Stimulated activated CD4-positive, alpha-beta T cell treated with anti-CD3 and anti-CD28 coated beads, TNF-alpha, amount 100 ng/mL, for 1 hour (primary cell): ENCODE data around the gene BANK1.

Experiments
- DNase-seq, 3 donors: peaks; one replicate each; pipeline ENCODE4 v3.0.0-alpha.2; 2020; ENCODE audit warnings: low read depth in 3 of 3, low spot score in 1 of 3

Gene BANK1

DNA sequence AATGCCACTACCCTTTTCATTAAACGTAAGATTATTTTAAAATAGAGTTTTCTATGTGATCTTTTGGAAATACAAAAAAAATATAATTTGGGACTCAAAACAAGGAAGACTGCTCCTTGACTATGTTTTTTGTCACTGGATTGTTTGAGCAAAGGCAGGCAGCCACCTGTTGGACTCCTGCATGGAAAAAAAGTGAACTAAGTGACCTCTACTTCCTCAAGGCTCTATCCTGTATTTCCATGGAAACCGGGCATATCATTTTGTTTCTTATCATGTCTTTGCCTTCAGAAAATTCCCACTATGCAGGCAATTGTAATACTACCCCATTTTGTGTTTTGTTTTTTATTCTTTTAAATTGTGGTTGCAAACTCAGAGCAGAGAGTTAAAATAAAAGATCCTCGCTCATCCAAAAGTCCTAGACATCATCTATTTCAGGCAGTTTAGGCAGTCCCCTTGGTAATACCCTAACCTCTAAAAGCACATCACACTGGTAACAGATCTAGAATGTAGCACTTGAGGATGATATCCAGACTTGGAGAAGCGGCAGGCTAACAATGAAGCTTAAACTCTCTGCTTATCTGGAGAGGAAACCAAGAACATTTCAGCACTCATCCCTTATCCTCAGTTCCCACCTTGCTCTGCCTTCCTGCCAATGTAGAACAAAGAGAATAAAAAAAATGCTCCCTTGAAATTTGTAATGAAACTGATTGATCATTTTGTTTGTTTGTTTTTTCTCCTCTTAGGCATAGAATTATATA is 165.7 kb downstream of the BANK1 start:
- DNase-seq, result no peak

DNA sequence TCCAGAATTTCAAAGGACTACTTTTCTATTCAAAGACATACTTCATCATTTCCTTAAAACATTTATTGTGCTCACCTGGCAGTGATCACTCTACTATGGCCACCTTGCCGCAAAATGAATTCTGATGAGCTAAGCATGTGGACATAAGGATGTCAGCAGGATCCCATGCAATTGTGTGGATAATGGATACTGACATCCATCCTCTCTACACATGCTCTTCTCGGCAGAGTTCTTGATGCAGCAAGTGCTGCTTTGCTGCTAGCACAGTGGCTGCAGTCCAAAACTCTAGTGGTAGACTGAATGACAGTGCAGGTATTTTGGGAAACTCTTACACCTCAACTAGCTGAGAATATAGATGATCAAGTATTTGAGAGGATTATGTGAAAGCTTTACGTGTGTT is 168.0 kb downstream of the BANK1 start:
- no peak for DNase-seq

DNA sequence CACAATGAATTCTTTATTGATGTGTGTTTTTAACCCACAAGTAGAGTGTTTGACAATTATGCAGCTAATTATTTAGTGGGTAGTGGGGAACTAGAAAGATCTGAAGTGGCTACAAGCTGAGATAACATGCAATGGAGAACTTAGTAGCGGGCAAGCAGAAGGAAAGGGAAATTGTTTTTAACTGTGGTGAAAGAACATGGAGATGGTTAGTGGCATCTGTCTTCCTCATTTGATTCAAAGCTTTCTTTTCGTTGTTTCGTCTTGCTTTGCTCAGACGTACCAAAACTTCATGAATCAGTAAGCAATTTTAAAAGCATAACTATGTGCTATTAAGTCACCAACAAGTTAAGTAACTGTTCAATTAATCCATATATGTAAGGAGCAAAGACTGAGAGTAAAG is 169.9 kb downstream of the BANK1 start:
- DNase-seq, result no peak

DNA sequence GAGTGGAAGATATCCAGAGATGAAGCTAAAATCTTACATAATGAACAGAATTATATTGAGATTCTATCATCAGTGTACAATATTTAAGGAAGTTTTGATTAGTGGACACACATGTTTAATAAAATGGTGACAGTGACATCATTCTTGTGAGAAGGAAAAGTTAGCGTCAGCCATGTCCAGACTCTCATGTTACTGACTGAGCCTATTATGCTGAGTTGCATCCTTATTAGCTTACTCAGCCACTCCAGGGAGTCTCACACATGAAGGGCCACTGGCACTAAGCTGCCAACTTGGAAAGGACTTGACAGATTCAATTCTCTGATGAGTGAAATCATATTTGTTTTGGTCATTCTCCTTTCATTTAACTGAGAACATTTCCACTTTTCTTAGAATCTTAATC is 170.6 kb downstream of the BANK1 start:
- no peak for DNase-seq

DNA sequence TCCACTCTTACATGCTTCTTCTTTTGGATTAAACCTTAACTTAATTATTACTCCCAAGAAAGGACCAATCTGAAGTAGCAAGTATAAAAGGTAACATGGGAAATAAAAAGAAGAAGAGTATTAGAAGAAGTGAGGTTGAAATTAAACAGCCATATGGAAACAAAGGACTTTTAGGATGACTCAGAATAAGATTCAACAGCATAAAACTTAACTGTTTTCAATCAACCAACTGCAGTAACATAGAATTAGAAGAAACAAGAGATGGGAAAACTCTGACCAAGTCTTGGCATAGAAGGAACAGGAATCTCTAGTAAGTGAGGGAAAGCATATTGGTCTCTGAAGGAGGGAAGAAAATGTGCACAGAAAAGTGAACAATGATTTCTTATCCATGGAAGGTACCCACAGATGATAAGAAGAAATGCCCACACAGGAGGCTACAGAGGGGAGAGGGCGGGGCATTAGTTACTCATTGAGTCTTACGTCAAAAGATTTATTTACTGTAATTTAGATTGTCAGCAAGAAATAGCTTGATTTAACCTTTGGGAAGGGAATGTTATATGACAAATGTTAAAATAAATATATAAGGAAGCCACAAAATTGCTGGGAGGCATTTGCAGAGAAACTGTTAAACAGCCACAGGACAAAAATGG is 177.3 kb downstream of the BANK1 start:
- DNase-seq, result no peak

DNA sequence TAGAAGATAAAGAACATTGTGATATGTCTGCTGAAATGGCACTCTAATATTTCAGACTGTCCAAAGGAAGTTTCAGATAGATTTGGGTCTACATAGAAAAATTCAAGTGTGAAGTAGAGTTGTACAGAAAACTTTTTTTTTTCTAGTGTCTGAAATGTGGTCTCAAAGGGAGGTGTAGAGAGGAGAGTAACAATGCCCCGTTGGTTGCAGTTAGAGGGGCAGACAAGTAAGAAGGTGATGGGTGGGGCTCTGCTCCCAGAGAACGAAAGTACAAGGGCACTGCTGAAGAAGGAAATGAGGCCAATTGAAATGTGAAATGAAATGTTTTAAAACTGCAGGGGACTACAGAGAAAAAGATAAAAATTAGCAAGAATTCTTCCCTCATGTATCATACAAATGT is 177.8 kb downstream of the BANK1 start:
- no peak for DNase-seq

DNA sequence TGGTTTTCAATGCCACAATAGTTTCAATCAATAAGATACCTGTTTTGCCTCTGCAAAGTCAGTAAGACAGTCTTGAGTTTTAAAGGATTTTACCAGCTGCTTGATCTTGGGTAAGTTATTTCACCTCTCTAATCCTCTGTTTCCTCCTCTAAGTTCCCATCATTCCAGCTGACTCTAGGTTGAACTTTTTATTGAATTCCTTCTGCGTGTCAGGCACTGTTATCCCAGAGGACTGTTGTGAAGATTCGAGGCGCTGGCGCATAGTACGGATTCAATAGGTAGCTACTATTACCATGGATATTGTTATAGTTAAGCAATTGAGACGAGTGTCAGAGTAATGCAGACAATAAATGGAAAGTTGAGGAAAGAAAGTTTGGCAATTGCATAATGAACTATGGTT is 179.4 kb downstream of the BANK1 start:
- no peak for DNase-seq

DNA sequence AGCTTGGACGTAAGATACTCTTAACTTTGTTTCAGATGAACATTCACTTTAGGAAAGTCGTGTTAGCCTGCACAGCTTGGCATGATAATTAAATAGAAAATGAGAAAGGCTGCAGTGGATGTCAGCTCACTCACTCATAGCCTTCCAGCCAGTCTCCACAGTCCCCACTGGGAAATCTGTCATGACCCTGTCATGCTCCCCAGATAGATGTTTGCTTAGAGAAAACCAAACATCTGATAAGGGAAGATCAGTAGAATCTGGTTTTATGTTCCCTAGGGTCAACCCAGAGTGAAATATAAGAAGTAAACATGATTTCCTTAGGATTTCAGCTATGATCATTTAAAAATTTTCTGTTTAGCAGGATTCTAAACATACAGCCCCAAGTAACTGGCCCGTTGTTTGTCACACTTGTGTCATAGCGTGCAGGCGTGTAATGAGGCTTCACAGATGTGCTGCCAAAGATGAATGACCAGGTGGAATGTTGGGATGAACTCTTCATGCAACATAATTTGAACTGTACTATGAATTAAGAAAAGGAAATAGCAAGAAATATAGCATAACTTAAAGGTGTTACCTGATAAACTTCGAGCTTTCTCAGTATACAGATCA is 180.1 kb downstream of the BANK1 start:
- no peak for DNase-seq

DNA sequence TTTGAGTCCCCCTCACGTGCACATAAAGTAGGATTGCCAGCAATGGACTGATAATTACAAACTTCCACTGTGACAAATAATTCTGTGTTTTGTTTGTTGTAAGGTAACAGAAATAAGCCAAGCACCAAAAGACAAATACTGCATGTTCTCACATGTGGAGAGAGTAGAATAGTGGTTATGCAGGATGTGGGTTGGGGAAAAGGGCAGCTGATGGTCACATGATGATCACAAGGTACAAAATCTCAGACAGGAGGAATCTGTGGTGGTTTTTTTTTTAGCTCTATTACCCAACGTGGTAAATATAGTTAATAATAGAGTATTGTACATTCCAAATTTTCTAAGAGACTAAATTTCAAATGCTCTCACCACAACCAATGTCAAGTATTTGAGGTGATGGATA is 182.3 kb downstream of the BANK1 start:
- no peak for DNase-seq

DNA sequence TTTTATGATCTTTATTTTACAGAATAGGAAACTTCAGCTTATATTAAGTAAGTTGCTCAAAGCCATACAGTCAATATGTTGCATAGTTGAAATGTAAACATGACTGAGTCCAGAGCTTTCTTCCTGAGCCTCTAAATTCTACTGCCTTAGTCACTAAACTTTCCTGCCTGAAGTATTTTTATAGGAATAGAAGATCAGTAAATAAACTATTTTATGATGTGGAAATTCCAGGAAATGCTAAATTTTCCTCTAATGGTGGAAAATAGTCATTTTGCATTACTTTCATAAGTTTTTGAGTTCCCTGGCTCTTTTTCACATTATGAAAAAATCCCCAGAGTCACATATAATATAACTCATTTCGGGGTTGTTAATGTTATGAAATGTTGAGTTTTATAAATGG is 182.8 kb downstream of the BANK1 start:
- no peak for DNase-seq

DNA sequence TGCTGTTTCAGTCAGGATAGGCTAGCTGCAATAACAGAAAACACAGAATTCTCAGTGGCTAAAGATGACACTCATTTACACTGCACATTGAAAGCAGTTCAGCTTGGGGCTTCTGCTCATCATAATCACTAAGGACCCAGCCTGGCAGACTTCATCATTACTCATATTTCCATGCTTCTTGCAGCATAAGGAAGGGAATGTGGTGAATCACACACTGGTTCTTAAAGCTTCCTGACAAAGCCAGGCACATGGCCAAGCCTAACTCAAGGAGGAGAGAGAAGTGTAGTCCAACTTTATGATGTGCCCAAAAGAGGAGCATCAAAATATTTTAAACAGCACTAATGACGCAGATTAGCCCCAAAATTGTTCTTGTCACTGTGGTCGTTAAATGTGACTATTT is 186.5 kb downstream of the BANK1 start:
- DNase-seq, result no peak

DNA sequence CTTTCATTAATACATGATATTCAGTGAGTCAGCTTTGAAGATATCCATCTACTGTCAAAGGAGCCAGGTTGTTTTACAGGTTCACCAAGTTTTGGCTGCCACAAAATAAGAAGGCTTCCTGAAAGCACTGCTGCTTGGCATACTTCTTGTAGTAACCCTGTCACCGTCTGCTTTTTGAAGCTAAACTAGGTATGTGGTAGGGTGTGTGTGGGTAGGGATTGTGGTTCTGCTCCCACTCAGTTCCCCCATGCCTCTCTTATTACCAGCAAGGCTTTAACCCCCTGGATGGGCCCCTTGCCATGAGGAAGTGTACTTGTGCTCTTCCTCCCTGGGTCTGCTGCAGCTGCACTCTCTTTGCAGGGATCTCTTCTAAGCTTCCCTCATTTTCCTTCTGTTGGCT is 191.2 kb downstream of the BANK1 start:
- DNase-seq, result no peak

DNA sequence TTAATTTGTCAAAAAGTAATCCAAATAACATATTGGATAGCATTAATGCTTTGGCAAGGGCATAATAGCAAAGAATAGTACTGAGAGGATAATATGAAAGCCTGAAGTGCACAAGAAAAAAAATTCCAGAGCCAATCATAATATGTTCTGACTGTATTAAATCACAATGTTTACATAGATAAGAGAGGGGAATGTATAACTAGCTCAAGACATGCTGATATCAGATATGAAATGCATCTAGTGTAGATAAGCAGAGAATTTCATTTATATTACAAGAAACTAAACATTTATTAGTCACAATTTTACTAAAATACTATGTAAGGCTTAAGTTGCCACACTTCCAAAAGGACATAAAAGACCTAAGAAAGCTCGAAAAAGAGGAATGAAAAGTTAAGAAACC is 193.3 kb downstream of the BANK1 start:
- no peak for DNase-seq

DNA sequence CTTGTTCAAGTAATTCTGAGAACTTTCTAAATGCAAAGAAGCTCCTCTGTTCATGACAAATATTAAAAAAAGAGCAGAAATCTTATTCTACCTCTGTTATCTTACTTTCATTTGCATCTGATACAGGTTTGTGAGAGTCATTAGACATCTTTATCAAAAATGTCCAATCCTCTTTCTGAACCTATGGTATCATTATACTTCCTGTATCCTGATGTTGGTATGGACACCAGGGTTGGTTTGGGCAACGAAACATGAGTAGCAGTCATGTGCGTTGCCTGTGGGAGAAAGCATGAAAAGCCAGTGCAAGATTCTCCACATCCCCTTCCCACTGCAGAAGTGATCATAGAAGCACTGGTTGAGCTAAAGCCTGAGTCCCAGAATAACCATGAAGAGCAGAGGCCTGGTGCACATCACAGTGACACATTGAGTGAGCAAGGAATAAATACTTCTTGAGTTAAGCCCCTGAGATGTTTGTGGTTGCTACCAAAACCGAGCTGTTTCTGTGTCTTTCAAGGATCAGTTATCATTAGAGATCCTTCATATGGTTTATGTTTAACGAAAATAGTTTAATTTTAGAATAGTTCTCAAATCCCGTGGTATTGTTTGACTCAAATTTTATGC is 197.2 kb downstream of the BANK1 start:
- no peak for DNase-seq

DNA sequence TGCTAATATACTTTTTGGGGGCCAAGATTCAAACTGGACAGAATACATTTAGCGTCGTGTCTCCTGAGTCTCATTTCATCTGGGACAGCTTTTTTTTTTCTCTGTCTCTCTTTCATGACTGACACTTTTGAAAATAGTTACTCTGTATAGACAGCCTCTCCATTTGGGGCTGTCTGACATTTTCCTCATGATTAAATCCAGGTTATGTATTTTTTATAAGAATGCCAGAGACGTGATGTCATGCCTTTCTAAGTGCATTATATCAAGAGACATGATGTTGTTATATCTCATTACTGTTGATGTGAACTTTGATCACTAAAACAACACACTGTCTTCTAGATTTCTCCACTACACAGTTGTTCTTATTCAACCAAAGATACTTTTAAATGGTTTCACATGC is 199.0 kb downstream of the BANK1 start:
- DNase-seq, result no peak

DNA sequence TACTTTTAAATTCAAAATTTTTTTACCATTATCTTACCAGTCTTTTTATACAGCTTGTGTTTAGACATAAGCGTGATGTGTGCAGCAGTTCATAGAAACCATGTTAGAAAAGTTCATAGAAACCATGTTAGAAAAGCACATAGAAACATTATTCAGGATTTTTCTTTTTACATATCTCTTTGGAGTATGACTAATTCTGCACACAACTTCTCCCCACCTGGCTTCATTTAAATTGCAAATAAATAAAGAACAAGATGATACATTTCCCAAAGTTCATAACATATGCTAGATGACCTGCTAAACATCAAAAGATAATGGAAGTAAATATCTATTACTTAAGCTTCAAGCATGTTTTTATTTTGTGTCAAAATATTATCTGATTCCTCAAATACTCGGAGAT is 201.9 kb downstream of the BANK1 start:
- no peak for DNase-seq

DNA sequence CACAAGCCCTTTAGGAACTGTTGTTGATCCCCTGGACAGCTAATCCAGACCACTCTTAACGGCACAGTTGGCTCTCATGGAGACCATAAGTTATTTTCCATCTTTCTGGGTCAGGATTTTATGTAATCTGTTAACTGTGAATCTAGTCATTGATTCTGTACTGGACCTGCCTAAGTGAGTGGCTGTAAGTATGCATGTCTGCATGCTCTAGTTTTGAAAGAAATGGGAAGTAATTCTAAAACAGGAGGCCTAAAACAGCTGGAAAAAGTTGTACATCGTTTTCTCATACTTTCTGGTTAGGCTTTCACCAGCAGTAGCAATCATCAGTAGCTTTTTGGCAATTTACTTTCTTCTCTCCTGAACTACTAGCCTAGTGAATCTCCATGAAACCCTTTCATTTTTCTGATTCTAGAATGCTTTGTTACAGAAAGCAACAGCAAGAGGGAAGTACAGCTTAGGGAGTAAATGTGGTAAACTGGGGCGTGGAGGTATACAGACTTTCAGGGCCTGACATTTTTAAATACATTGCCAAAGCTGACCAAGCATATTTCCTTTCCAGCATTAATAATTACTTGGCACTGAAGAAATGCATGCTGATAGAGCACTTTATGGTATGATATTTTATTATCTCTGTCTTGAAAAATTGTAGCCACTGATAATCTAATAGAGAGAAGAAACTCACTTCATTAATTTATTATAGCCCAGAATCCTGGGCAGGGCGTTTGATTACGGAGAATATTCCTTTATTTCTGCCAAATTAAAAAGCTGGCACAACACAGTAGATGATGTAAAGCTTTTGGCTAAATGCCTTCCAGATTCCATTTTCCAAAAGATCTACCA is 202.7 kb downstream of the BANK1 start:
- DNase-seq, result no peak

DNA sequence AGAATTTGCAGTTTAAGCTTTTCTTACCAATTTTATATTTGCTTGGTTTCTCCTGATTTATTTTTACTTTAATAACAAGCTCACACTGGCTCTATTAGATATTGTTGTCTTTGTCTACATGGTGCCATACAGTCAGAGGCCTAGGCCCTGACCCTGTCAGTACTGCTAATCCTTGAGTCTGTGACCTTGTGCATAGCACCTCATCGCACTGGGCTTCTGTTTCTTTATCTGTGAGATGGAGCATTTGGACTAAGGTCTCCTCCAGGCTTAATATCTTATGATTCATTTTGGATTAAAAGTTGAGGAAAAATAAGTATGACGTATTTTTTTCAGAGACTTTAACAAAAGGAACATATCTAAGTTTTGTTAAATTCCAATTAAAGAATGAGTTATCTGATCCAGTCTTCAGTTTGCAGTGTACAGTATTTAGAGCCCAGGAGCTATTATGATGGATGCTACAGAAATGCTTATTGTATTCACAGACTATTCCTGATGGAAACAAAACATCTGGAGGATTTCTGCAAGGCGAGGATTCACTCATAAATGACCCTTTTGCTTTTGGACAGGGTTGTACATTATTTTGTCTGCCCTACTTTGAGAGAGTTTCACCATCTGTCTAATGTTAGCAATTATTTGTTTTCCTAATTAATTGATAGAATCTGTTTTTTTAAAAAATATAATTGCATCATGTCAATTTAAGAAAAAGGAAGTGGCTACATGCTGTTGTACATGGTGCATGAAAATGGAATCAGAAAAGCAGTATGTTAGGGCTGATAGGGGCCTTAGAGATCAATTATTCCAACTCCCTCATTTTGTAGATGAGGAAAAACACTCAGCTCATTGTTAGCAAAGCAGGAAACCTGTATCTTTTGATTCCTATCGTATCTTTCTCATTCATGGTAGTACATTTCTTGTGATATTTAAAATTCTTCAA is 203.6 kb downstream of the BANK1 start:
- DNase-seq, result no peak

DNA sequence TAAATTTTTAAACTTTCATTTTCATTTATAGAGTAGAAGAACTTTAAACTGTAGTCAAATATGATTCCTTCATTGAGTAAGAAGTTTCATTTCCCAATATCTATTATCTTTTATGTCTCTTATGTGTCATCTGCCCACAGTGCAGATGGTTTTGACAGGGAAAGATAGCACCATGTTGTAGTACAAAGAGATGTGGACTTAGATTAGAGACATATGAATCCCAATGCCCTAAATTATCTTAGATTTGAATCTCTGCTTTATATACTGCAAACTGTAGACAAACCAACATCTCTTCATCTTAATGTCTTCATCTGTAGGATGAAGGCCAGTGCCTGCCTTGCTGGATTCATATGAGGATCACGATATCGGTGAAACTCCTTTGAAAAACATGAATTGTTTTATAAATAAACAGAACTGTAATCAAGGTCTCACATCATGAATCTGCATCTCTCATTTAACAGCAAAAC is 217.5 kb downstream of the BANK1 start:
- DNase-seq, result no peak

DNA sequence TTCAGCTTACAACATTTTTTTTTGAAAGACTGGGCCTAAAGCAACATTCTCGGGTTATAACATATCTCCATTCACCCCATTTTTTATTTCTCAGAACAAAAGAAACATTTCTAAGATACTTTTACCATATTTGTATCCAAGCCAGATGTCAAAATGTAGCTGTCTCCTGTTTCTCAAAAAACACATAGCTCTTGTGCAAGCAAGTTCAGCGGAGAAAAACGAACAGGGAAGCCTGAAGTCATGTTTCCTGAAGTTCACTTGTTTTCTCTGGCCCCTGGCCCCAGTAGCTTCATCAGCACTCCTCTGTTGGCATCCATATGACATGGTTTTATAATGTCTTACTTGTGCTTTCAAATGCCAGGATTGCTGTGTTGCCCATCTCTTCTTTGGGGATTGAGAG is 218.2 kb downstream of the BANK1 start:
- no peak for DNase-seq
